SK-N-SH (cell line): ENCODE measurements around the gene ZNF211.

Experiments
- CTCF ChIP-seq: fragments of 200-600 bp; sonication (generic); IDR thresholded peaks from 2 replicates; pipeline ENCODE4 v1.6.1; 2017; ENCODE audit warnings: antibody characterized with exemption, mild to moderate bottlenecking, moderate library complexity
- EZH2phosphoT487 ChIP-seq: fragments of 200-600 bp; sonication (generic); IDR thresholded peaks from 2 replicates; pipeline ENCODE4 v1.6.1; 2017; ENCODE audit warnings: low read depth, mixed run types, mild to moderate bottlenecking, antibody characterized with exemption, moderate library complexity, borderline replicate concordance
- FOXM1 ChIP-seq: IDR thresholded peaks from 2 replicates; pipeline ENCODE4 v1.4.0; 2012; ENCODE audit warnings: low read depth, mild to moderate bottlenecking
- GABPA ChIP-seq: IDR thresholded peaks from 2 replicates; pipeline ENCODE4 v1.4.0; 2012; ENCODE audit warnings: low read depth, mild to moderate bottlenecking
- MXI1 ChIP-seq: IDR thresholded peaks from 2 replicates; pipeline ENCODE4 v1.6.1; 2012; ENCODE audit warnings: mild to moderate bottlenecking, low read depth, low read length, improper control_type of control experiment
- NFIC ChIP-seq: IDR thresholded peaks from 2 replicates; pipeline ENCODE4 v1.4.0; 2012; ENCODE audit warnings: borderline replicate concordance
- POLR2AphosphoS5 ChIP-seq: IDR thresholded peaks from 2 replicates; pipeline ENCODE4 v1.6.1; 2012; ENCODE audit warnings: low read depth, low read length
- REST ChIP-seq: IDR thresholded peaks from 2 replicates; pipeline ENCODE4 v1.6.1; 2012; ENCODE audit warnings: mild to moderate bottlenecking, low read depth, low read length, moderate library complexity
- SIN3A ChIP-seq: IDR thresholded peaks from 2 replicates; pipeline ENCODE4 v1.6.1; 2012; ENCODE audit warnings: low read depth, mild to moderate bottlenecking, low read length, moderate library complexity, borderline replicate concordance
- USF1 ChIP-seq: IDR thresholded peaks from 2 replicates; pipeline ENCODE4 v1.4.0; 2012; ENCODE audit warnings: low read depth, borderline replicate concordance

DNA sequence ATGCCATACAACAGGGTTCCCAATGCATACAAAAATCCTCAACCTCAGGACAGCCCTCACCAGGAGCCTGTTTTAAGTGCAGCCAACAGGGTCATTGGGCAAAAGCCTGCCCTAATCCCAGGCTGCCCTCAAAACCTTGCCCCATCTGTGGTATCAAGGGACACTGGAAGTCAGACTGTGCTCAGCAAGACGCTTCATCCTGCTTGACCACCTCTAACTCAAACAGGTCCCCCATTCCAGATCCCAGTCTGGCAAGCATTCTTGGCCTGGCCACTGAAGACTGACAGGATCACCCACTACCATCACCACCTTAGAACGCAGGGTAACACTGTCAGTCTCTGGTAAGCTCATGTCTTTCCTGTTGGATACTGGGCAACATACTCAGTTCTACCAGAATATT lies 20.7 kb downstream of the ZNF211 start:
- TF ChIP-seq USF1: no peak
- no peak for TF ChIP-seq CTCF
- TF ChIP-seq MXI1: no peak
- TF ChIP-seq NFIC: no peak
- TF ChIP-seq REST: no peak
- no peak for TF ChIP-seq SIN3A
- TF ChIP-seq FOXM1: no peak
- TF ChIP-seq GABPA: no peak
- no peak for TF ChIP-seq POLR2AphosphoS5
- TF ChIP-seq EZH2phosphoT487: no peak
